Cerebellar nuclear complex (tissue), 1 donor: Measurements from ENCODE around the gene THEM4.
A peak's percentile ranks its signal among the peaks of the same experiment; 100 is the strongest.

Experiments
- DNase-seq, 2 experiments: peaks; one replicate each; lab custom pipeline; 2025; lab: John Stamatoyannopoulos, UW

The THEM4 gene

DNA sequence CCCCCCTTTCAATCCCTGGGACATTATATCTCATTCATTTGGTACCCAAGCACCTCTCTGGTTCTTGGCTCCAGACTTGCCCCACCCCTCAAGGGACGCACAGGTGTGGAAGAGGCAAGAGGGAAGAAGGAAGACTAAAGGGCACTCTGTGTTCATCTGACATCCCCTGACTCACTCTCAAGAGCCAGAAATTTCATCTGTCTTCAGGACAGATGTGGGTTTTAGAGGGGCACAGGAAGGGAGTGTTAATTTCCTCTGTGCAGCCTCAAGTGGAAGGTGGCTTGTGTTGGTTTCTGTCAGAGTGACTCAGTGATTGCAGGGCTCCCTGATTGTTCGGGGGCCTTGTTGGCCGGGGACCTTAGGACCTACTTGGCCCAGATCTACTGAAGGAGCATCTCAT is 72.1 kb downstream of the THEM4 start:
- DNase-seq = no peak

DNA sequence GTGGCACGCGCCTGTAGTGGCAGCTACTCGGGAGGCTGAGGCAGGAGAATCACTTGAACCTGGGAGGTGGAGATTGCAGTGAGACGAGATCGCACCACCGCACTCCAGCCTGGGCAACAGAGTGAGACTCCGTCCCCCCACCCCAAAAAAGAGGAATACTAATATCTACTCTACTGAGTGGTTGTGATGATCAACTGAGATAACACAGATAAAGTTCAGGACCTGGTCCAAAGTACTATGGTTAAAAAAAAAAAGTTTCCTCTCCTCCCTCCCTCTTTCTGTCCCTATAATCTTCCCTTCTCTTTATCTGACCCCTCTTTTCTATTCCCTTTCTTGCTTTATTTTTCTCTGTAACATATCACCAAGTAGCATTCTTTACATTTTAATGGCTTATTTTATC is 73.7 kb downstream of the THEM4 start:
- no peak for DNase-seq

DNA sequence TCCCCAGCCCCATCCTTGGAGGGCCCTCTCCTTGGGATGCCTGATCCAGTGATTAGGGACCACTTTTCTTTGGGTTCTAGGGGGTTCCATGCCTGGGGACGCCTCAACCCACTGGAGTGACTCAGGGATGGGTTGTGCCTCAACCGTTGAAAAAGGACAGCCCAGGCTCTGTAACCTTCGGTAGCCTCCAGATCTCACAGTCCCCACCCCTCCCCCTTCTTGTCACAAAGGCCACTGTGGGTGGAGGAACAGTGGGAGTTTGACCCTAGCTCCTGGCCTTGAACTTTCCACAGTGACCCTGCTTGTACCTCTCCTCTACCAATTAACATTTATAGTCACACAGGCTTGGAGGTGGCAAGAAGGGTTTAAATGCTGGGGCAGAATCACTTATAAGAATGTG is 75.1 kb downstream of the THEM4 start:
- DNase-seq = no peak

DNA sequence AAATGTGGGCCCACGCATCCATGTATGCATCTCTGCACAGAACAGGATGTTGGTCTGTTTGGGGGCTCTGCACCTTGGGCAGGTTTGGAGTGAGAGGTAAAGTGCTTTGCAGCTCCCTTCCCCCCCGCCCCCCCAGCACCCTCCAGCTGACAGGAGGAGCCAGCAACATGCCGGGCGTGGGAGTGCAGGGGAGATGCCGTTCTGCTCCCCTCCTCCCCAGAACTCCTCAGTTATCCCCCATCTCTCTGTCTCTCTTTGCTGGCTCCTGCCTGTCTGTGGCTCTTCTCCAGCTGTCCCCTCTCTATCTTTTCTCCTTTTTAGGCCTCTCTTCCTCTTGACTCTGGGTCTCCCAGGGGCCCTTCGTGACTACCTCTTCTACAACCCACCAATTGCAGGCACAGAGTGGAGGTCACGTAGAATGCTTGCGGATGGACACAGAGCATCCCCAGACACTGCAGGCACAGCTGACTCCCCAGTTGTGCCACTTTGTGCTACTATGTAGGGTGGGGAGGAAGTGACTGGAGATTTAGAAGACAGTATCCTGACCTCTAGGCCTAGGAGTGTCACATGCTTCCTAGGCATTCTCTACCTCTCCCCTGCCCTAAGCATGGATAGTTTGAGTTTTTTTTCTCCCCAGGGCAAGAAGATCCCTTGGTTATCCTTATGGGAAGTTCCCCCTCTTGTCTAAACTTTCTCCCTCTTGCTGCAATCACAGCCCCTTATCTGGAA is 76.0 kb downstream of the THEM4 start:
- no peak for DNase-seq

DNA sequence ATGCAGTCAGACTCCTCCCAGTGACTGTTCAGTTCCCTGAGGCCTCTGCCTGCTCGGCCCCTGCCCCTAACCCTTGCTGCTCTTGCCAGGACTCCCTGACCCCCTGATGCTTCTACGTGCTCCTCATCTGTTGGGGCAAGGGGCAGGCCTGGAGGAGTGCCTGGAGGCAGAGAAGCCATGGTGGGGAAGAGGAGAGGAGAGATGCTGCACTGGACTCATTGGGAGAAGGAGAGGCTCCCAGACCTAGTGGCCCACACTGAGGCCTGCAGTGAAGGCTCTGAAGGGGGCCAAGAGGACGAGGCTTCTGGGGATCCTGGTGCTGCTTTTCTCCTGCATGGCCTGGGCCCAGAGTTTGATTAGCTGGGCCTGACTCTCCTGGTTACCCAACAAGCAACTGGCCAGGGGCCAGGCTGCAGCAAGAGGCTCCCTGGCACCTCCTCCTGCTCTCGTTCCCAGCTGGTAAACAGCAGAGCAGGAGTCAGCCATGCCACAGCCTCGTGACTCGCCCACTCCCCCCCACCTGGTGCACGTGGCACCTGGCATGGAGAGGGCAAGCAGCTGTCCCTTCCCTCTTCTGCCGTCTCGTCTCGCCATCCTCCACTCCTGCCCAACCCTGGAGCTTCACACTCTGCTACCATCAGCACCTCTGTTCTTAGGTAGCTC is 76.9 kb downstream of the THEM4 start:
- DNase-seq = peak; percentile 58 to 63

DNA sequence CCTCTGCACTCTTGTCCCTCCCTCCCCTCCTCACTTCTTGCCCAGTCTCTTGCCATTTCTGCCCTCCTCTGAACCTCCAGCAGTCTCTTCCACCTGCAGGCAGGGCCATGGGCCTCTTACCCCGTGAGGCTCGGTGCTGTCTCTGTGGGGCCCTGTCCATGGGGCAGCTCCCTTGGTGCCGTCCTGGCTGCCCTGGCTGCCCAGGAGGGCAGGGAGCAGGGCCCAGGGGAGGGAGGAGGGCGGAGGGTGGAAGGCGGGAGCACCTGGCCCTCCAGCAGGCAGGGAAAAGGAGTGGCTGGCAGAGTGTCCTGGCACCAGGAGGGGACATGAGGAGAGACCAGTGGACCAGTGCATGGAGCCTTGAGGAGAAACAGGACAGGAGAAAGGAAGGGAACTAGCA is 77.7 kb downstream of the THEM4 start, which contains the start of gene RORC:
TSS of gene RORC (minus strand) at position 198 of the 400 bp plus-strand sequence. CDS start at position 160, 38 bp downstream.
- peak in 1 of 2 experiments; percentile 63 for DNase-seq

DNA sequence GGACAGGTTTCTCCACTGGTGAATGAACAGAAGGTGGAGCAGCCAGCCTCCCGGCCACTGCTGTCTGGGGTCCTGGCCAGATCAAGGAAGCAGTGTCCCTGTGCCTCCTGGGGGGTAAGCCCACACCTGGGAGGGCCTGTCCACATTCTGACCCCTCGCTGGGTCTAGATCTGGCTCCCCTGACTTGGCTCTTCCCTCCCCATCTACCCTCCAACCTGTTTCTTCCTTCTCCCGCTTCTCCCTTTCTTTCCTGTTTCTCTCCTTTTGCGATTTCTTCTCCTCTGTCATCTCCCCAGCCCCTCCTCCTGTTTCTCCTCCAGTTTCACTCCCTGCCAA is 78.1 kb downstream of the THEM4 start:
- DNase-seq = no peak

DNA sequence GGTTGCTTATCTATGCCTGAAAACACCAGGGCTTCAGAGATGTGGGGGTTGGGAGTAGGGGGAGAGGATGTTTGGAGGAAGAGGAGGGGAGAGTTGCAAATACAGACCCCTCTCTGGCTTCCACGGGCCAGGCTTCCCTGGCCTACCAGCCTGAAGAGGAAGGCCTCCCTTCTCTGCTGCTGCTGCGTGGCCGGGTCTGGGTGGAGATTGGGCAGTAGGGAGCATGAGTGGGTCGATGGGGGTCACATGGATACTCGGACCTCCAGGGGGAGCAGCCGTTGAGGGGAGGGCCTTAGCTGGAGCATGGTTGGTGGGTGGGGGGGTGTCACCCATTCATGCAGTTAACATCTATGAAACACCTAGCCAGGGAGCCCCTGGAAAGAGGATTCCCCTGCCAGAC is 79.3 kb downstream of the THEM4 start:
- no peak for DNase-seq

DNA sequence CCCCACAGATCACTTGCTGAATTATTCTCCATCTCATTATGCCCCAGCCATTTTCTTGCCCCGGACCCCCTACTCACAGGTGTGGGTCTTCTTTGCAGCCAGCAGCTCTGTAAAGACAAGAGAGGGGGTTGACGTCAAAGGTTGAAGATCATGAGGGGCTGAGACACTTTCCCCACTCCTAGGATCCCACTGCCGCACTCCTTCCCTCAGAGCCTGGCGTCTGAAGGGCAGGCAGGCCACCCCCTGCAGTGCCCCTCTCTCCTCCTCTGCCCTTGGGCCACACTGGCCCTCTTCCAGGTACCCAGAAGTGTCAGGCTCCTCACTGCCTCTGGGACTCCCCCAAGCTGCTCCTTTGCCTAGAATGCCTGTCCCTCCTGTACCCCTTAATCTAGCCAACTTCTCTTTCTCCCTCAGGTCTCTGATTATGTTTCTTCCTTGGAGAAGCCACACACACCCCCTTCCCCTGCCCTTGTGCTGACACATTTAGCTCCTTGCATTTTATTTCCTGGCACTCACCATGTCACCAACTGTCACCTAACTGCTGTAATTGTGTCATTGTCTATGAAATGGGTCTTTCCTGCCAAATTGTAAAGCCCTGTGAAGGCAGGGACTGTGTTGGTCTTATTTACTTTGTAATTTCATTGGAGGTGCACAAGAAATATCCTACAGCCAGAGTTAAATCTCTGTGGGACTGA is 79.8 kb downstream of the THEM4 start:
- DNase-seq = no peak

DNA sequence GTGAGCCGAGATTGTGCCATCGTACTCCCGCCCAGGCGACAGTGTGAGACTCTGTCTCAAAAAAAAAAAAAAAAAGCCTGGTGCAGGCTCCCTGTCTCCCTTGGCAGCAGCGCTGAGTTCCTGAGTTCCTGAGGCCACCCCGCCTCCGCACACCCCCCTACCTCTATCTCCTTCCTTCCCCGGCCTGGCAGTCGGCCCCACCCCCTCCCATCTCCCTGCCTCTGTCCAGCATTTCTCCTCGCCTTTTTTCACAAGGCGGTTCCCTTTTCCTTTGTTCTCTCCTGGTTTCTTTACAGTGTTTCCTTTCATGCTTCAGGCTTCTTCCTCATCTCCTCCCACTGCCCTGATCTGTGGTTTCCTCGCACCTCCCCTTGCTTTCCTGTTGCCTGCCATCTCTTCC is 80.4 kb downstream of the THEM4 start:
- DNase-seq = no peak

DNA sequence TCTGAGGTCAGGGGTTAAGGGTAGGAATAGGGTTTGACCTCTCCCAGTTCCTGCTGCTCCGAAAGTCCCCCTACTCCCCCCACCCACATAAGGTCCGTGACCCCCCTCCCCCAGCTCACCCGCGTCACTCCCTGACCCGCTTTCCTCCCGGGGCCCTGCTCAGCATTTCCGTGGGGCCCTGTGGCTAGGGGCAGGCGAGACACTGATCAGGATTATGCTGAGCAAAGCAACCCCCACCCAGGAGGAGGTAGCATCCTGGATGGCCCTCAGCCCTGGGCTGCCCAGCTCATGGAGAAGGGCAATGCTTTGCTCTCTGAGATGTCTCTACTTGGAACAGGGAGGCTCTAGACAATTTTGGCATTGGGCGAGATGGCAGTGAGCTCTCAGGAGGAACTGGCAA is 81.5 kb downstream of the THEM4 start:
- no peak for DNase-seq

DNA sequence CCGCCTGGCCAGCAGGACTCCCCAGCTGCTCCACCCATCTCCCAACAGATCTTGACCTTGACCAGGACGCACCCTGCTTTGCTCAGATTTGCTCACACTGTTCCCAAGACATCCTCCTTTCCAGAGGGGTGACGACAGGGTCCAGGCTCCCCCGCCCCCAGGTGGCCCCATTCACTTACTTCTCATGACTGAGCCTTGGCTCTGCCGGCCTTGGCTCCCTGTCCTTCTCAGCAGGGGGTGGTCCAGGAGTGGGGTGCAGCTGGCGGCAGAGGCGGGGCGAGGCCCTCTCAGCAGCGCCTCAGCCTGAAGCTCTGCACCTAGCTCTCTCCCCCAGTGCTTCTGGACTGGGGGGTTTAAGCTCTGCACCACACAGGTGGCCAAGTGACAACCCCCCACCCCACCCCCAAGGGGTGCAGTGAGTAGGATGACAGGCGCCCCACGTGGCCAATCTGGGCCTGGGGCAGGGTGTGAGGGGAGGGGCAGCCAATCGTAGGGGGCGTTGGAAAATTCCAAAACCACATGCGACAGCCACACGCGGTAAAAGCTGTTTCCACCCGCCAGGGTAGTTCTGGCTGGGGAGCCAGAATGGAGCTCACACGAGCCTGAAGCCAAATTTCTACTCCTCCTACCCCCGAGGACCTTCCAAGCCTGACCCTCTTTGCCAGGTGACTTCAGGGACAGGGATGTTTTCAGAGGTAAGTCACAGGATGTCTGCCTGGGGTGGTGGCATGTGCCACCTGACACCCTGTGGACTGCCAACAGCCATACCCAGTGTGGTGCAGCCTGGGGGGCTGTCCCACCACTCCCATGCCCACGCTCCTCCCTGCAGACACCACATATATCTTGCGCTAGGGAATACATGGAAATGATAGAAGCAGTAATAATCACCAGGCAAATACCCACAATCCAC is 83.3 kb downstream of the THEM4 start:
- no peak for DNase-seq

DNA sequence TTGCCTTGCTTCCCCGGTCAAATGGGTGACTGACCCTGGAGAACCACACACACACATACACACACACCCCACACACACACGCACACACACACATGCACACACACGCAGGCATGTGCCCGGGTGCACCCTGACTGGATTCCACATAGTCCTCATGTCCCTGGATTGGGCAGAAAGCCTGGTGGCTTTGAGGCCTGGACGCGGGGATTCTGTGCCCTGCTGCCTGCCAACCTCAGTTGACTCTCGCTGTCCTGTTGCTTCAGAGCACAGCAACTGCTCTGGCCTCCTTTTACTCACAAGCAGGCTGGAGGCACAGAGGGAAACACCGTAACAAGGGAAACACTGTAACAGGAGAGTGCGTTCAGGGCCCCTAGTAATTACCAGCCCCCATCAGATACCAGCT is 84.1 kb downstream of the THEM4 start:
- DNase-seq = no peak
